Measurements from ENCODE around the gene DCTPP1.

DCTPP1 gene

DNA sequence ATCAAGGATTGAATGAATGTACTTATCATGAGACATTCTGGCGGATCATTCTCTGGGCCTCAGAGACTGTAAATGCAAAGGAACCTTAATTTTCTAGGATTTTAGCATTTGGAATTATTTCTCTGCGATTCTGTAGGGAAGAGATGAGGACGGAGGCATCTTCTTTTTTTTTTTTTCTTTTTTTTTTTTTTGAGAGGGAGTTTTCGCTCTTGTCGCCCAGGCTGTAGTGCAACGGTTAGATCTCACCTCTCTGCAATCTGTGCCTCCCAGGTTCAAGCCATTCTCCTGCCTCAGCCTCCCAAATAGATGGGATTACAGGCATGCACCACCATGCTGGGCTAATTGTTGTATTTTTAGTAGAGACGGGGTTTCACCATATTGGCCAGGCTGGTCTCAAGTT lies 44.9 kb upstream of the DCTPP1 start:
- Histone ChIP-seq H3K27ac (ENCODE audit: low read length) (no peak overlapping the region), H3K9ac (ENCODE audit: low read length) (no peak overlapping the region), H4K20me1 (ENCODE audit: insufficient read depth, low read length) (no peaks in the 10 kb centered on the region), H3K4me3 (ENCODE audit: low read length) (no peak overlapping the region), H3K36me3 (replicated peaks; ENCODE audit: insufficient read depth, low read length) (no peaks in the 10 kb centered on the region), H3K4me2 (ENCODE audit: low read depth, low read length) (no peak overlapping the region), H3K9me2 (replicated peaks; ENCODE audit: insufficient read depth, low read length) (no peaks in the 10 kb centered on the region), H3K4me1 (ENCODE audit: low read length) (peaks cover 14% of the 10 kb centered on the region), H3K27me3 (replicated peaks; ENCODE audit: insufficient read depth, low read length) (no peaks in the 10 kb centered on the region), H2AFZ (ENCODE audit: low read length) (no peak overlapping the region), H3K79me2 (ENCODE audit: low read length) (peaks cover 20% of the 10 kb centered on the region), H3F3A (ENCODE audit: insufficient read depth, low read length) (peaks cover 18% of the 10 kb centered on the region), H3K9me3 (replicated peaks; ENCODE audit: insufficient read depth, low read length) (no peaks in the 10 kb centered on the region)
- TF ChIP-seq EZH2 (optimal IDR thresholded peaks at IDR 0.05; ENCODE audit: low read depth, low read length) (no peak), EZH2phosphoT487 (IDR thresholded peaks at IDR 0.05; ENCODE audit: low read length) (no peak), CTCF (IDR thresholded peaks at IDR 0.05; ENCODE audit: low read length) (no peak)
- no peak for DNase-seq

- no peaks in the 10 kb centered on the region for H3K9me2 ChIP-seq (replicated peaks; ENCODE audit: insufficient read depth, low read length)
- H3K9ac ChIP-seq (ENCODE audit: low read length) = peak overlapping the region; percentile 71; the same call in 1 of the 2 replicates
- no peak overlapping the region for H2AFZ ChIP-seq (ENCODE audit: low read length)
- H3K79me2 ChIP-seq (ENCODE audit: low read length) = peaks cover 20% of the 10 kb centered on the region
- H3K4me2 ChIP-seq (ENCODE audit: low read depth, low read length) = peak overlapping the region; percentile 99; the same call in 1 of the 2 replicates
- DNase-seq = no peak
- peak overlapping the region; percentile 80 for H3K4me3 ChIP-seq (ENCODE audit: low read length)
- H3K36me3 ChIP-seq (replicated peaks; ENCODE audit: insufficient read depth, low read length) = no peaks in the 10 kb centered on the region
- H3K4me1 ChIP-seq (ENCODE audit: low read length) = peaks cover 17% of the 10 kb centered on the region
- no peak for TF ChIP-seq CTCF (IDR thresholded peaks at IDR 0.05; ENCODE audit: low read length)
- TF ChIP-seq EZH2phosphoT487 (IDR thresholded peaks at IDR 0.05; ENCODE audit: low read length) = no peak
- TF ChIP-seq EZH2 (optimal IDR thresholded peaks at IDR 0.05; ENCODE audit: low read depth, low read length) = no peak
- no peaks in the 10 kb centered on the region for H3K9me3 ChIP-seq (replicated peaks; ENCODE audit: insufficient read depth, low read length)
- H3F3A ChIP-seq (ENCODE audit: insufficient read depth, low read length) = peaks cover 18% of the 10 kb centered on the region
- H3K27me3 ChIP-seq (replicated peaks; ENCODE audit: insufficient read depth, low read length) = no peaks in the 10 kb centered on the region
- peak overlapping the region; percentile 87; the same call in 1 of the 2 replicates for H3K27ac ChIP-seq (ENCODE audit: low read length)
- no peaks in the 10 kb centered on the region for H4K20me1 ChIP-seq (ENCODE audit: insufficient read depth, low read length)
Measured at GRCh38 chr16:30474074-30474452, 44.2 kb upstream of the DCTPP1 start.

GRCh38 chr16:30473231-30474073 lies 43.6 kb upstream of the DCTPP1 start:
- no peaks in the 10 kb centered on the region for H3K36me3 ChIP-seq (replicated peaks; ENCODE audit: insufficient read depth, low read length)
- H2AFZ ChIP-seq (ENCODE audit: low read length) = peak overlapping the region; percentile 91
- peak overlapping the region; percentile 87; the same call in 1 of the 2 replicates for H3K27ac ChIP-seq (ENCODE audit: low read length)
- H3K9ac ChIP-seq (ENCODE audit: low read length) = peak overlapping the region; percentile 71
- DNase-seq = no peak
- peaks cover 17% of the 10 kb centered on the region for H3K4me1 ChIP-seq (ENCODE audit: low read length)
- peak overlapping the region; percentile 99 for H3K4me2 ChIP-seq (ENCODE audit: low read depth, low read length)
- peaks cover 18% of the 10 kb centered on the region for H3F3A ChIP-seq (ENCODE audit: insufficient read depth, low read length)
- no peaks in the 10 kb centered on the region for H4K20me1 ChIP-seq (ENCODE audit: insufficient read depth, low read length)
- peak overlapping the region; percentile 80 for H3K4me3 ChIP-seq (ENCODE audit: low read length)
- H3K79me2 ChIP-seq (ENCODE audit: low read length) = peaks cover 20% of the 10 kb centered on the region
- TF ChIP-seq EZH2phosphoT487 (IDR thresholded peaks at IDR 0.05; ENCODE audit: low read length) = no peak
- no peak for TF ChIP-seq CTCF (IDR thresholded peaks at IDR 0.05; ENCODE audit: low read length)
- H3K27me3 ChIP-seq (replicated peaks; ENCODE audit: insufficient read depth, low read length) = no peaks in the 10 kb centered on the region
- no peaks in the 10 kb centered on the region for H3K9me3 ChIP-seq (replicated peaks; ENCODE audit: insufficient read depth, low read length)
- H3K9me2 ChIP-seq (replicated peaks; ENCODE audit: insufficient read depth, low read length) = no peaks in the 10 kb centered on the region
